Measurements from ENCODE around the gene BCL11A.

The BCL11A gene

DNA sequence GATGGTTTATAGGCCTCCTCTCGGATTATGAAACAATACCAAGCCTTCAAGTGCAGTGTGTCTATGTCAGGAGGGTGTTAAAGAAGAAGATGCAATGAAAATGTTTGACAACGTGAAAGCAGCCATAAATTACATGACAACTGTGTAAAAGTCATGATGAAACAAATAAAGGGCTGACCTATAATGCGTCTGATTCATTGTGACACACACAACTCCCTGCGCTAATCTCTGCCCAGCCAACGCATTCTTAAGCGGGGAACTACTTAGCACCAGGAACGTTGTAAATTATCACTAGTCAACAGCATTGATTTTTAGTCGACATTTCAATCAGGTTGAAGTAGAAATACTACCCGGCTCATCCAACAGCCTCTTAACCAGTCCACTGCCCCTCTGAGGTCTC is 26.8 kb downstream of the BCL11A start:
- no peak for DNase-seq (ENCODE audit: low read depth in 2 of 2)

DNA sequence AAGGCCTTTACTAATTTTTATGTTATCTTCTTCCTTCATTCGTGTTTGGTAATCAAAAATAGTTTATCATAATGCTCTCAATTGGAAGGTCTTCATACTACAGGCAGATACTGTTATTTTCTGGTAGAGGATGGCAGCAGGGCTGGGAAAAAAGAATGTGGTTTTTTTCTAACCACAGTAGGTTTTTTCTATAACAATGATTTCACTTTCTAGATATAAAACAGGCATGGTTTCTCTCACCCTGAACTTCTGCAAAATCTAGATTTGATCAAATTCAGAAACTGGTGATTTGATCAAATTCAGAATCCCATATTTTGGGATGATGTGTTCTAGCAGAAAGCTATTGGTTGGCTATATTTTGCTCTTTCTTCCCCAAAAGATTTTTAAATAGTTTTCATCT is 27.6 kb downstream of the BCL11A start:
- DNase-seq (ENCODE audit: low read depth in 2 of 2): no peak

DNA sequence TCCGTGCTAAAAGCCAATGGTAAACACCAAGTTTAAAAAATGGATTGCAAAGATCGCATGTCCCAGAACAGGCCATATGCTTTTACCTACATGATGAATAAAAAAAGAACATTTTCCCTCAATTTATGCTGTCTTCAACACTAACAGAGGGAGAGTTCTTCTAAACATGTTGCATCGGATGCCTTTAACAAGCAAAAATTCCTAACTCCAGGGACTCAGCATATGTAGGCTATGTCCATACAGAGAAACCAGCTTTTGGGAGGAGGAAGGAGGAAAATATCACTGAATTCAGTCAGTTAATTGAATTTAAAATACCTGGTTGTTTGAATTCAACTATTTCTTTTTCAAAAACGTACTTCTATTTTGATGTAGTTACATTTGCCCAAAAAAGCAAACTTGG is 28.6 kb downstream of the BCL11A start:
- no peak for DNase-seq (ENCODE audit: low read depth in 2 of 2)

DNA sequence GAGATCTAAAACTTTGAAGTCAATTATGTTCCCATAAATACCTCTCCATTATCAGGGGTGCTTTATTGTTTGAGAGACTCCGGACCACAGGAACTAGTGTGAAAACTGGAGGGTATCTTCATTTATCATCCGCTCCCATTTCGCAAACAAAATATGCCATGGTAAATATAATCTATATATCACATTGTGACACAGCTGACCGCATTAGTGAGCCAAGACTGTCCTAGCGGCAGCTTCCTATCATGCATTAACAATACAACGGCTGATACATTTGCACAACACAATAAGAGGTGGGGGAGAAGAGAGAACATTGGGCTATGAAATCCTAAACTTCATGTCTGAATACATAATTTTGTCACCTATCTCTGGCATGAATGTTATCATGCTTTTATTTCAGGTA is 29.5 kb downstream of the BCL11A start:
- no peak for DNase-seq (ENCODE audit: low read depth in 2 of 2)

DNA sequence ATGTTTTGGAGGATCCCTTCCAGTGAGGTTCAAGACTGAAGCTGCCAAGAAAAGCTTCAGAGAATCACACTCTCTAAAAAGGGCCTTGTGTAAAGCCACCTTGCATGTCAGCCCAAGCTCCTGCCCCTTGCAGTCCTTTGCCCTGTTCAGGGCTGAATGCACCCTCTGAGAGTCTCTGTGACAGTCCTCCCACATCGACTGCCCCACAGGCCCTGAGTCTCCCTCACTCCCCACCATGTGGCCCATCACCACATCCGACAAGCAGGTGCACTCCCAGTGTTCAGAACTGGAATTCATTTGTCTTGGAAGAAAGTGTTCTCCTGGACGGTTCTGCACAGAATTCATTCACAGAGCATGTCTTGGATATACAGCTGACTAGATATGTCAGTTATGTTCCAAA is 31.0 kb downstream of the BCL11A start:
- DNase-seq (ENCODE audit: low read depth in 2 of 2): no peak

DNA sequence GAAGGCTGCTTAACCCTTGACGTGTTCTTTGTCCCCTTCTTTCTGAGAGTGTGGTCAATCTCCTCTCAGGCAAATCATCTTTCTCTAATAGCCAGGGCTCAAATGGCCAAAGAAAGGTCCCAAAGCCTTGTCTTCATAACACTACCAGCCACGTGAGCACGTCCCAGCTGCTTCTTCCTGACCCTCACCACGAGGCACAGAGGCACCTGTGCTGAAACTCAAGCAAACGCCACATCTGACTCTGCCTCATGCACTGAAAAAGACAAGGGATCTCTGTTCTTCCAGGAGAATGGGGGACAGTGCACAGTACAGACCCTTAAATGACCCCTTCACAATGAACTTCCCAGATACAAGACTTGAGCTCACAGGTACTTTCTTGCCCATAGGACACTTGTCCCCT is 31.8 kb downstream of the BCL11A start:
- no peak for DNase-seq (ENCODE audit: low read depth in 2 of 2)

- DNase-seq (ENCODE audit: low read depth in 2 of 2): no peak
These were observed 32.4 kb downstream of the BCL11A start for GRCh38 chr2:60520917-60521539.

DNA sequence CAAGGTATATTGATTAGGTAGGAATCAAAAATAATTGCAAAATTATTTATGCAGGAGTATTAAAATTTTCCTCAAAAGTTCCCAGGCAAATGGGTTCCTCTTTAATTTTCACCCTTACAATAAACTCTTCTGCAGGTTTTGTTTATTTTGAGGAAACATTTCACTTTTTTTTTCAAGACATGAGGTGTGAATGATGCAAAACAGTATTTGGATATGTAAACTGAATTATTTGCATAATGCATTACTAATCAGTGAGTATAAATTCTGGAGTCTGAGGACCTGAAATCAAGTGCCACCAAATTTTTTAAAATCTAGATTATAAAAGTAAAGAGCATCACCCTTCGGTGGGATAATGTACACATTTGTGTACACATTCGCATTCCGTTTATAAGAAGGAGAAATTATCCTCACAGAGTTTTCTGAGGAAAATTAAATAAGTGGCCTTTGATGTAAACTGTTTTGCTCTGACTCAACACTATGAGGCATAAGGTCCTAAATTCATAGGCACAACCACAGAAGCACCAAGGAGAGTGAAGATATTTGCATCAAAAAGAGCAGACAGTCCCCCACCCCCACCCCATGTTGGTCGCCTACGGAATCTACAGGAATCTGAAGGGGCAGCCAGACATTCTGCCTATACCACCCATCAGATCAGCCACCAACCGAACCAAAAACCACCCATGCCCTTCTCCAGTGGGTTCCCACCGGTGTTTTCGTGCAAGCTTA is 33.1 kb downstream of the BCL11A start:
- DNase-seq (ENCODE audit: low read depth in 2 of 2): no peak

DNA sequence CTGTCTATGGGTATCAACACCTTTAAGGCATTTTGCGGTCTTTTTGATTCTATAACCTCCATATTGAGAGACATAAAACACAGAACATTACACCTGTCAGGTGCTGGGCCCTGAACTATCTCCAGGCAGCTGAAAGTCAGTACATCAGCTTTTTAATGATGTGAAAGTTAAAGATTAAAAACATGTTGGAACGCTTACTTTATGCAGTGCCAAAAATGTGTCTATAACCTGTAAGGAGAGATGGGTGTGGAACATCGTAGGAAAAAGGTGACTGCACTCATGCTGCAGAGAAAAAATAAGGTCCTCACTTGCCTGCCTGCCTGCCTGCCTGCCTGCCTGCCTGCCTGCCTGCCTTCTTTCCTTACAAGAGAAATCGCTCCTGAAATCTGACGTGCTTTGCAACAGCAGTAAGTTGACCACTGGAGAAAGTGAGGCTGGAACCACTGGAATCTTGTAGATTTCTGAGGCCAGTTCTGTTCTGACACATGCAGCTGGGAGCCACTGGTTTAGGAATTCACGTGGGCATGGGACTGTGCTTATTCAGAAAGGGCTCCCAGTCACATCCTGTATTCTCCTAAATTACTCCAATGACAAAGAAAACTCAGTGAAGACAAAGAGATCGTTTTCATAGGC is 34.1 kb downstream of the BCL11A start:
- no peak for DNase-seq (ENCODE audit: low read depth in 2 of 2)

- no peak for DNase-seq (ENCODE audit: low read depth in 2 of 2)
These were observed 34.9 kb downstream of the BCL11A start for GRCh38 chr2:60518567-60518966.

- no peak for DNase-seq (ENCODE audit: low read depth in 2 of 2)
These were observed 36.0 kb downstream of the BCL11A start for GRCh38 chr2:60517446-60517845.

DNA sequence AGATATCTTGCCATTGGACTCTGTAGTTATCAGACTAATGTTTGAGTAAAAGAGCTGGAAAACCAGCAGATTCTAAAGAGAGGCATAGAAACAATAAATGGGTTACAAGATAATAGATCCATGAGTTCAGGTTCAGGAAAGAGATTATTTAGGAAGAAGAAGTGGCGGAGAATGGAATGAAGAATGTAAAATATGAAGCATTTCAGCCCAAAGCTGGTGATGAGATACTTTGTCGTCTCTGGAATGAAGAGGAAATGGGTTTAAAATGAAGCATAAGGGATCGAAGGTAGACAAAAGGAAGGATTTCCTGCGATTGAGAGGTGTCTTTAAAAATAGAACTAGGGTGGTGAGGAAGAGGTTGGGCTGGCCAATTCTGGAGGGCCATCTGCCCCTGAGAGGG is 36.6 kb downstream of the BCL11A start:
- DNase-seq (ENCODE audit: low read depth in 2 of 2): no peak

DNA sequence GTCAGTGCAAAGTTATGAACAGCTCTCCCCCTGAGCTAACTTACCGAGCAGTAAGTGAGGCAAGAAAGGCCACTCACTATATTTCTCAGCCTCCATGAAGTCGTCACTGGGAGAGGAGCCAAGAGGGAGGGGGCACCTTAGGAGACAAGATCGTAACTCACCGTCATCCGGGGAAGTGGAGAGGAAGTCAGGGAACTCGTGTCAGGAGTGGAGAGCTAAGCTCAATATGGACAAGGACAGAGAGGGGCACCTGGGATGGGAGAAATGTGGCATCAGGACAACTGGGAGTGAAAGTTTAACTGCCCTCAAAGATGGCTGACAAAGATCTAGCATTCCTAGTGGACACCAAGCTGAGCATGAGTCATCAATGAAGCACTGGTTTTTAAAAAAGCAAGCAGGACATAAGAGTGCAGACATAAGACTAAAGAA is 37.1 kb downstream of the BCL11A start:
- no peak for DNase-seq (ENCODE audit: low read depth in 2 of 2)

DNA sequence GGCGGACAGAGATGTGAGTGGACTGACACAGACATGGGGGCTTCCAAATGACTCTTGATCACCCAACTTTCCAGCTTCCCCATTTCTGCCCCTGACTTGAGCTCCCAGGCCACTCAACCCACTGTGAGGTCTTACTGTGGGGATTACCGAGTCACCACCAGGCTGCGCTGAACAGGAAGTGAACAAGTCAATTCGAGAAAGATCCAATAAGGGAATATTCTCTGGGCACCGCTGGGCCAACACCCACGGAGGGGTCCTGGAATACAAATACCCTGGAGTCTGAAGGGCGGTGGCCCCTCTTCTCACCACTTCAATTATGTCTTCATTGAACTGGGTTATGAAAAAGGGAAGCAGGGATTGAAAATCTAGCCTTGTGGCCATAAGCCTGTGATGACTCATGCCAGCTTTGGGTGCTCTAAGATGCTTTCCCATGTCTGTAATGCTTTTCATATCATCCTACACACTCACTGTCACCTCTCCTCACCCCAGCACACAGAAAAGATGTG is 37.7 kb downstream of the BCL11A start:
- no peak for DNase-seq (ENCODE audit: low read depth in 2 of 2)

GRCh38 chr2:60513996-60514395 is 39.5 kb downstream of the BCL11A start:
- DNase-seq (ENCODE audit: low read depth in 2 of 2): no peak

- DNase-seq (ENCODE audit: low read depth in 2 of 2): no peak
These were observed 40.3 kb downstream of the BCL11A start for GRCh38 chr2:60513191-60513590.

GRCh38 chr2:60512641-60513040 is 40.8 kb downstream of the BCL11A start:
- DNase-seq (ENCODE audit: low read depth in 2 of 2): no peak

GRCh38 chr2:60512062-60512622 is 41.3 kb downstream of the BCL11A start:
- no peak for DNase-seq (ENCODE audit: low read depth in 2 of 2)

GRCh38 chr2:60510713-60511112 is 42.7 kb downstream of the BCL11A start:
- no peak for DNase-seq (ENCODE audit: low read depth in 2 of 2)

DNA sequence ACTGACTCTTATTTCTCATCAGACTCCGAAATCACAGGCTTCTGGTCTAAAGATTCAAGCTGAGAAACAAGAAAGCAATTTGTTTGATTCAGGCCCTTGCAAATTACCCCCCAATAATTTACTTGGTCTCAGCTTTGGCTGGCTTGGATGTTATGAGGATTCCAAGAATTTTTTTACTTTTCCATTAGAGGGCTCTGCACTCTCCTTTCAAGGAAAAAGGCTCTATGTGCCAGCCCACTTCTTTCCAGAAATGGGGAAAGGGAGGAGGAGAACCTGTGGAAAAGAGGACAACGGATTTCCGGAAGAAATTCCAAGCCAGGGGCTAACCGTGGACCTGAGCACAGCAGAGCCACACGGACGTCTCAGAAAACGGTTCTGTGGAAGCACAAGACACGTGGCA is 44.4 kb downstream of the BCL11A start:
- no peak for DNase-seq (ENCODE audit: low read depth in 2 of 2)

DNA sequence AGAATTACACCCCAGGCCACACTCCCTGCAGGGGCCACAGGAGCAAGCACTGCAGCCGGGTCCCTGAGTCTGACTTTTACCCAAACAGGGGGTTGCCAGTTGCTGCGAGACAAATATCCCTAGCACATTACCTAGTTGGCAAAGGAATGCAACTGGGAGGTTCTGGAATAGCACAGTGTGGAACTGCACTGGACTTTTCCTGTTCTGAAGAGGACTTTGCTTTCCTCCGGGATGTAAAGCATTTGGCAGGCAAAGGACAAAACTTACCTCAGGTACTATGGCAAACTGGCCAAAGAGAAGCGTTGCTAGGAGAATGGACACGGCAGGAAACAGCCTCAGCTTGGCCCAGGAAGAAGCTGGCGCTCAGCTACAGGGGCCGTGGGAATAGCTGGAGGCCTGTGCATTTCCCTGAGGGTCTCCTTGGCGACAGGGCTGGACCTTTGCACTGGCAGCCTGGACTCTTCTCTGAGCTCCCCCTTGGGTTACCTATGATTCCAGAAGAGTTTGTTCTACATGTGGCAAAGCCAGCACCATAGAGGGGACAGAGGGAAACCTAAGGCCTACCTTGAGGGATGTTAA is 45.0 kb downstream of the BCL11A start:
- no peak for DNase-seq (ENCODE audit: low read depth in 2 of 2)

DNA sequence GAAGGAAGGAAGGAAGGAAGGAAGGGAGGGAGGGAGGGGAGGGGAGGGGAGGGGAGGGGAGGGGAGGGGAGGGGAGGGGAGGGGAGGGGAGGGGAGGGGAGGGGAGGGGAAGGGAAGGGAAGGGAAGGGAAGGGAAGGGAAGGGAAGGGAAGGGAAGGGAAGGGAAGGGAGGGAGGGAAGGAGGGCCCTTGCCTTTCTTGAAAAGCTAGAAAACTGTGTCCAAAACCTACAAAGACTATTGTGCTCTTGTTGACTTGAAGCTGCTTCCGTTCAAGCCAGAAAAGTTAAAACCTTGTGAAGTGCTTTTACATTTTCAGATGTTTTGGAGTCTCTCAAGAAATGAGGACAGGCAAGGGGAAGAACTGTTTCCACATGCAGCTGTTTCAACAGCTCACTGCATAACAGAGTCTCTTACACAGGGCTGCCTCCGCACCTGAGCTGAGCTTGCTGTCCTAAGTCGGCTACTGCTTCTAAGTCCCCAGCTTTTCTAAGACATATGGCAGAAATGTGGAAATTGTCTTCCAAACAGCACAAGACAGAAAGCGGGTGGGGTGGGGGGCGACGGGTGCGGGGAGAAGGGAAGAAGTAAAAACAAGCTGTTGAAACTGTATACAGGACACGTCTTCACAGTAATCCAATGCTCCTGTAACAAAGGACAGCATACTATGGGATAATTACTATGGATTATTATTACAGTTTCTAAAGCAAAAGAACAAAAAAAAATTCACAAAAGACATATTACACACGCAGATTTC is 46.1 kb downstream of the BCL11A start:
- DNase-seq (ENCODE audit: low read depth in 2 of 2): no peak
